Myometrial cell (primary cell): ENCODE measurements around the gene NUDT4. TPM values are rescaled to one million over a fixed set of nuclear protein-coding genes. Genes with fewer than 3 reads are reported as not detected.

Experiments
- total RNA-seq: library from RNA; depleted of rRNA; stranded (reverse); fragments of >200 nt; gene quantifications from 2 replicates; pipeline ENCODE4 v1.2.3, GENCODE V29; 2015

NUDT4 gene
- total RNA-seq, result 40.6 and 40.9 TPM in 2 replicates

GRCh38 chr12:93377252-93378195 is at the start of gene NUDT4:
Gene NUDT4, plus strand, starts transcription at chr12:93377925. Its CDS starts 398 bp downstream, at chr12:93378323.

GRCh38 chr12:93441617-93442410 is 64.1 kb downstream of the NUDT4 start, which contains the start of gene UBE2N:
Gene UBE2N, minus strand, starts transcription at chr12:93441947. Its CDS starts 63 bp downstream, at chr12:93441884.

Other genes with a start within 250 kb of the NUDT4 start
- 65.7 and 78.7 TPM in 2 replicates for gene UBE2N, start 64.0 kb downstream of the NUDT4 start, total RNA-seq
- gene MRPL42, start 89.6 kb downstream of the NUDT4 start, total RNA-seq, result 53.0 and 85.8 TPM in 2 replicates
- gene SOCS2, start 194.8 kb downstream of the NUDT4 start, total RNA-seq, result 40.6 and 66.3 TPM in 2 replicates